GM12878 (cell line): Measurements from ENCODE around the gene AHNAK. TPM values are rescaled to one million over a fixed set of nuclear protein-coding genes. Genes with fewer than 3 reads are reported as not detected.
A peak's percentile ranks its signal among the peaks of the same experiment; 100 is the strongest.

Source experiments
- BMI1 ChIP-seq: fragments of 450-650 bp; IDR thresholded peaks from 2 replicates; pipeline ENCODE4 v1.6.1; 2016; ENCODE audit warnings: mild to moderate bottlenecking, moderate library complexity, borderline replicate concordance
- BRCA1 ChIP-seq: IDR thresholded peaks from 2 replicates; pipeline ENCODE4 v1.6.1; 2011; ENCODE audit warnings: low read depth, low read length, improper control_type of control experiment
- CTCF ChIP-seq, 3 experiments: IDR thresholded peaks in 2 of 3; conservative IDR thresholded peaks in 1 of 3; 2 replicates each; pipeline ENCODE4 v1.5.1; 2011; ENCODE audit warnings: low read depth in 3 of 3, low read length in 3 of 3, mild to moderate bottlenecking in 3 of 3, control low read depth in 2 of 3, moderate library complexity in 2 of 3, inconsistent platforms in 1 of 3, mixed read lengths in 1 of 3; ENCODE audit not compliant: control insufficient read depth in 2 of 3, insufficient read depth in 1 of 3; ENCODE audit errors: extremely low read depth in 1 of 3
- HCFC1 ChIP-seq: fragments of 150-350 bp; IDR thresholded peaks from 2 replicates; pipeline ENCODE4 v1.6.1; 2014; ENCODE audit warnings: low read length
- IKZF1 ChIP-seq: fragments of 450-650 bp; conservative IDR thresholded peaks from 2 replicates; pipeline ENCODE4 v1.6.1; 2017; ENCODE audit warnings: antibody characterized with exemption, mild to moderate bottlenecking
- IKZF2 ChIP-seq, 2 experiments: fragments of 450-650 bp; IDR thresholded peaks; 2 replicates each; pipeline ENCODE4 v1.6.1; 2017; ENCODE audit warnings: mild to moderate bottlenecking in 2 of 2, moderate library complexity in 2 of 2
- MAX ChIP-seq: IDR thresholded peaks from 2 replicates; pipeline ENCODE4 v1.6.1; 2012; ENCODE audit warnings: low read depth, low read length, improper control_type of control experiment
- MEF2B ChIP-seq: fragments of 450-650 bp; IDR thresholded peaks from 2 replicates; pipeline ENCODE4 v1.6.1; 2018; ENCODE audit warnings: mild to moderate bottlenecking, moderate library complexity; ENCODE audit not compliant: partially characterized antibody, poor library complexity, severe bottlenecking
- MXI1 ChIP-seq: fragments of 150-350 bp; IDR thresholded peaks from 2 replicates; pipeline ENCODE4 v1.6.1; 2011; ENCODE audit warnings: low read depth, mild to moderate bottlenecking, inconsistent platforms, low read length, improper control_type of control experiment
- NFIC ChIP-seq: IDR thresholded peaks from 2 replicates; pipeline ENCODE4 v1.6.1; 2012; ENCODE audit warnings: low read depth, mild to moderate bottlenecking, inconsistent platforms, low read length, moderate library complexity
- RFX5 ChIP-seq: IDR thresholded peaks from 2 replicates; pipeline ENCODE4 v1.6.1; 2011; ENCODE audit warnings: low read depth, low read length, improper control_type of control experiment
- SKIL ChIP-seq: fragments of 450-650 bp; IDR thresholded peaks from 2 replicates; pipeline ENCODE4 v1.6.1; 2017; ENCODE audit warnings: mild to moderate bottlenecking, low read depth, inconsistent platforms; ENCODE audit not compliant: poor library complexity, severe bottlenecking
- SMAD1 ChIP-seq: fragments of 450-650 bp; IDR thresholded peaks from 2 replicates; pipeline ENCODE4 v1.6.1; 2018; ENCODE audit warnings: mild to moderate bottlenecking, low read depth; ENCODE audit not compliant: partially characterized antibody
- SMC3 ChIP-seq: IDR thresholded peaks from 2 replicates; pipeline ENCODE4 v1.6.1; 2011; ENCODE audit warnings: low read length, improper control_type of control experiment, borderline replicate concordance
- WRNIP1 ChIP-seq: IDR thresholded peaks from 2 replicates; pipeline ENCODE4 v1.6.1; 2011; ENCODE audit warnings: low read depth, low read length, improper control_type of control experiment, borderline replicate concordance
- ZNF217 ChIP-seq: fragments of 450-650 bp; IDR thresholded peaks from 2 replicates; pipeline ENCODE4 v1.6.1; 2017; ENCODE audit warnings: antibody characterized with exemption, mild to moderate bottlenecking
- polyA plus RNA-seq, 11 experiments: library from polyadenylated mRNA; depleted of rRNA in 4 of 11; unstranded in 6 of 11; stranded (reverse) in 5 of 11; fragments of >200 nt; fragmentation: Nextera tagmentation in 4 of 11; fragmentation: Illumina TruSeq in 1 of 11; extraction: Ambion mirVana in 4 of 11; extraction: Trizol in 1 of 11; gene quantifications; 1 replicate in 1 of 11; 2 replicates in 10 of 11; pipeline versions ENCODE4 v1.2.1 to v1.2.3, GENCODE V29; 2011 to 2016; ENCODE audit warnings: inconsistent platforms in 2 of 11, missing spikeins in 2 of 11, low read depth in 1 of 11
- total RNA-seq, 4 experiments: library from RNA; depleted of rRNA in 3 of 4; stranded (reverse); fragments of >200 nt in 3 of 4; fragmentation: Illumina TruSeq in 1 of 4; extraction: Trizol in 1 of 4; gene quantifications; 2 replicates each; pipeline versions ENCODE4 v1.2.1 to v1.2.3, GENCODE V29; 2013 to 2021
- TF ChIP-seq, protein P1 (sequence below): fragments of 450-650 bp; IDR thresholded peaks from 2 replicates; pipeline ENCODE4 v1.6.1; 2016; ENCODE audit warnings: mild to moderate bottlenecking, moderate library complexity, borderline replicate concordance
- TF ChIP-seq, protein P2 (sequence below): fragments of 450-650 bp; IDR thresholded peaks from 2 replicates; pipeline ENCODE4 v1.6.1; 2017; ENCODE audit warnings: antibody characterized with exemption, mild to moderate bottlenecking, moderate library complexity

AHNAK gene
- total and polyA plus RNA-seq, 10 of the 15 experiments (the other 5 are each of a cell fraction or from before 2014, with no cell fraction given) = 0.76 to 90.3 (median 19.4) TPM

DNA sequence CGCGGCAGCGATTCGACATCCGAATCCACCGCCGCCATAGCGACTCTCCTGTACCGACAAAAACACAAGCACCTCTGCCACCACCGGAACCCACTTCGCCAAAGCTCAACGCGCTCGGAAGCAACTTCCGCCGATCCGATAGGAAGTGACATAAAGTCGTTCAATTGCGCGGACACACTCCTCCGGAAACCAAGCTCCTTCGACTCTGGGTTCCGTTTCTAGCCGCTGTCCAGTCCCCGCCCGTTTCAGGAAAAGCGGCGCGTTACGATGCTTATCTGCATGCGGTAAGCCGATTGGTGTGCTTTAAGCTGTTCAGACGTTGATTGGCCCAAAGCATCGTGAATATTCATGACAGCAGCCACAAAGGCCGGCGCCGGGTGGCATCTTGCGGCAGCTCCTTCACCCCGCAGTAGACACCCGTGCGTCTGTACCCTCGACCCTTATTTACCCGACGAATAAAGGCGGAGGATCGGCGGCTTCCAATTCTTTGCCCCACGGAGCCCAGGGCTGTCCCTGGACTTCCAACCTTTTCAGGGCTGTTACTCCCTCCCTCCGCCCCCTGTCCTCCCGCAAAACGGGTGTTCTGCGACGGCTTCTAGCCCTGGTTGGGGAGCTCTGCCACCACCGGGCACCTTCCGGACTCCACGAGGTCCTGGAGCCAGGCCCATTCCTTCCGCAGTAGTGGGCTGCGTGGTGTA lies 45.0 kb upstream of the AHNAK start, which contains the start of gene TUT1 (continued):
- peak; percentile 85 for TF ChIP-seq RFX5
- TF ChIP-seq HCFC1 = peak; percentile 92
- peak; percentile 65; the same call in 1 of the 2 replicates for TF ChIP-seq MAX
- peak; percentile 18 for TF ChIP-seq MEF2B
- TF ChIP-seq, protein P1, sequence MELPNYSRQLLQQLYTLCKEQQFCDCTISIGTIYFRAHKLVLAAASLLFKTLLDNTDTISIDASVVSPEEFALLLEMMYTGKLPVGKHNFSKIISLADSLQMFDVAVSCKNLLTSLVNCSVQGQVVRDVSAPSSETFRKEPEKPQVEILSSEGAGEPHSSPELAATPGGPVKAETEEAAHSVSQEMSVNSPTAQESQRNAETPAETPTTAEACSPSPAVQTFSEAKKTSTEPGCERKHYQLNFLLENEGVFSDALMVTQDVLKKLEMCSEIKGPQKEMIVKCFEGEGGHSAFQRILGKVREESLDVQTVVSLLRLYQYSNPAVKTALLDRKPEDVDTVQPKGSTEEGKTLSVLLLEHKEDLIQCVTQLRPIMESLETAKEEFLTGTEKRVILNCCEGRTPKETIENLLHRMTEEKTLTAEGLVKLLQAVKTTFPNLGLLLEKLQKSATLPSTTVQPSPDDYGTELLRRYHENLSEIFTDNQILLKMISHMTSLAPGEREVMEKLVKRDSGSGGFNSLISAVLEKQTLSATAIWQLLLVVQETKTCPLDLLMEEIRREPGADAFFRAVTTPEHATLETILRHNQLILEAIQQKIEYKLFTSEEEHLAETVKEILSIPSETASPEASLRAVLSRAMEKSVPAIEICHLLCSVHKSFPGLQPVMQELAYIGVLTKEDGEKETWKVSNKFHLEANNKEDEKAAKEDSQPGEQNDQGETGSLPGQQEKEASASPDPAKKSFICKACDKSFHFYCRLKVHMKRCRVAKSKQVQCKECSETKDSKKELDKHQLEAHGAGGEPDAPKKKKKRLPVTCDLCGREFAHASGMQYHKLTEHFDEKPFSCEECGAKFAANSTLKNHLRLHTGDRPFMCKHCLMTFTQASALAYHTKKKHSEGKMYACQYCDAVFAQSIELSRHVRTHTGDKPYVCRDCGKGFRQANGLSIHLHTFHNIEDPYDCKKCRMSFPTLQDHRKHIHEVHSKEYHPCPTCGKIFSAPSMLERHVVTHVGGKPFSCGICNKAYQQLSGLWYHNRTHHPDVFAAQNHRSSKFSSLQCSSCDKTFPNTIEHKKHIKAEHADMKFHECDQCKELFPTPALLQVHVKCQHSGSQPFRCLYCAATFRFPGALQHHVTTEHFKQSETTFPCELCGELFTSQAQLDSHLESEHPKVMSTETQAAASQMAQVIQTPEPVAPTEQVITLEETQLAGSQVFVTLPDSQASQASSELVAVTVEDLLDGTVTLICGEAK = peak; percentile 99
- peak; percentile 89 for TF ChIP-seq SMAD1
- no peak for TF ChIP-seq BRCA1
- peak; percentile 98 for TF ChIP-seq WRNIP1
- TF ChIP-seq SKIL = peak; percentile 76
- TF ChIP-seq NFIC = peak; percentile 33; the same call in 1 of the 2 replicates
- no peak for TF ChIP-seq ZNF217
- peak; percentile 92 for TF ChIP-seq MXI1
- TF ChIP-seq SMC3 = no peak; the same call in 1 of the 2 replicates
- TF ChIP-seq, protein P2, sequence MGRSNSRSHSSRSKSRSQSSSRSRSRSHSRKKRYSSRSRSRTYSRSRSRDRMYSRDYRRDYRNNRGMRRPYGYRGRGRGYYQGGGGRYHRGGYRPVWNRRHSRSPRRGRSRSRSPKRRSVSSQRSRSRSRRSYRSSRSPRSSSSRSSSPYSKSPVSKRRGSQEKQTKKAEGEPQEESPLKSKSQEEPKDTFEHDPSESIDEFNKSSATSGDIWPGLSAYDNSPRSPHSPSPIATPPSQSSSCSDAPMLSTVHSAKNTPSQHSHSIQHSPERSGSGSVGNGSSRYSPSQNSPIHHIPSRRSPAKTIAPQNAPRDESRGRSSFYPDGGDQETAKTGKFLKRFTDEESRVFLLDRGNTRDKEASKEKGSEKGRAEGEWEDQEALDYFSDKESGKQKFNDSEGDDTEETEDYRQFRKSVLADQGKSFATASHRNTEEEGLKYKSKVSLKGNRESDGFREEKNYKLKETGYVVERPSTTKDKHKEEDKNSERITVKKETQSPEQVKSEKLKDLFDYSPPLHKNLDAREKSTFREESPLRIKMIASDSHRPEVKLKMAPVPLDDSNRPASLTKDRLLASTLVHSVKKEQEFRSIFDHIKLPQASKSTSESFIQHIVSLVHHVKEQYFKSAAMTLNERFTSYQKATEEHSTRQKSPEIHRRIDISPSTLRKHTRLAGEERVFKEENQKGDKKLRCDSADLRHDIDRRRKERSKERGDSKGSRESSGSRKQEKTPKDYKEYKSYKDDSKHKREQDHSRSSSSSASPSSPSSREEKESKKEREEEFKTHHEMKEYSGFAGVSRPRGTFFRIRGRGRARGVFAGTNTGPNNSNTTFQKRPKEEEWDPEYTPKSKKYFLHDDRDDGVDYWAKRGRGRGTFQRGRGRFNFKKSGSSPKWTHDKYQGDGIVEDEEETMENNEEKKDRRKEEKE = no peak
- no peak for TF ChIP-seq BMI1
- TF ChIP-seq IKZF2 (IDR thresholded peaks at IDR 0.05) = peak; percentile 35 to 58; a peak in 1 of 4 replicates
- TF ChIP-seq IKZF1 = peak; percentile 89
- no peak for TF ChIP-seq CTCF (IDR thresholded peaks at IDR 0.05 in 2 of 3, conservative IDR thresholded peaks at IDR 0.05 in 1 of 3; ENCODE audit: control insufficient read depth in 2 of 3, extremely low read depth in 1 of 3, insufficient read depth in 1 of 3, low read depth in 3 of 3, low read length in 3 of 3)
